ENCODE results near the gene TFG.

TFG gene

GRCh38 chr3:100702980-100703345 is 6.3 kb upstream of the TFG start:
- no peaks in the 10 kb centered on the region for H3F3A ChIP-seq (ENCODE audit: control insufficient read depth, insufficient read depth)
- H3K27ac ChIP-seq (ENCODE audit: low read depth, low read length), result no peak overlapping the region
- TF ChIP-seq EZH2phosphoT487 (IDR thresholded peaks at IDR 0.05; ENCODE audit: borderline replicate concordance, low read length), result no peak
- no peak for TF ChIP-seq CTCF (IDR thresholded peaks at IDR 0.05; ENCODE audit: low read depth, low read length, poor library complexity, severe bottlenecking)
- no peaks in the 10 kb centered on the region for H3K27me3 ChIP-seq (ENCODE audit: control insufficient read depth, low read length)
- H3K4me2 ChIP-seq (ENCODE audit: low read length), result no peak overlapping the region
- H3K4me3 ChIP-seq (ENCODE audit: low read length), result no peak overlapping the region
- no peaks in the 10 kb centered on the region for H3K79me2 ChIP-seq (ENCODE audit: control insufficient read depth, low read length)
- H3K36me3 ChIP-seq (ENCODE audit: control insufficient read depth, low read length), result no peaks in the 10 kb centered on the region
- no peaks in the 10 kb centered on the region for H3K4me1 ChIP-seq (ENCODE audit: control insufficient read depth, low read length)
- no peaks in the 10 kb centered on the region for H3K9me2 ChIP-seq (replicated peaks; ENCODE audit: control insufficient read depth, low read length)
- no peaks in the 10 kb centered on the region for H3K9me3 ChIP-seq (ENCODE audit: control insufficient read depth, insufficient read depth, low read length)
- no peaks in the 10 kb centered on the region for H4K20me1 ChIP-seq (ENCODE audit: control insufficient read depth, insufficient read depth, low read depth, low read length)

- Histone ChIP-seq H3K4me2 (ENCODE audit: low read length) (no peak overlapping the region), H4K20me1 (ENCODE audit: control insufficient read depth, insufficient read depth, low read depth, low read length) (no peaks in the 10 kb centered on the region), H3K4me3 (ENCODE audit: low read length) (no peak overlapping the region), H3K4me1 (ENCODE audit: control insufficient read depth, low read length) (peaks cover 4% of the 10 kb centered on the region), H3K27me3 (ENCODE audit: control insufficient read depth, low read length) (no peaks in the 10 kb centered on the region), H3K9me2 (replicated peaks; ENCODE audit: control insufficient read depth, low read length) (no peaks in the 10 kb centered on the region), H3K36me3 (ENCODE audit: control insufficient read depth, low read length) (no peaks in the 10 kb centered on the region), H3F3A (ENCODE audit: control insufficient read depth, insufficient read depth) (no peaks in the 10 kb centered on the region), H3K27ac (ENCODE audit: low read depth, low read length) (no peak overlapping the region), H3K79me2 (ENCODE audit: control insufficient read depth, low read length) (no peaks in the 10 kb centered on the region), H3K9me3 (ENCODE audit: control insufficient read depth, insufficient read depth, low read length) (peaks cover 4% of the 10 kb centered on the region; the same call in 1 of the 2 replicates)
- TF ChIP-seq EZH2phosphoT487 (IDR thresholded peaks at IDR 0.05; ENCODE audit: borderline replicate concordance, low read length) (no peak), CTCF (IDR thresholded peaks at IDR 0.05; ENCODE audit: low read depth, low read length, poor library complexity, severe bottlenecking) (no peak)
Observed at GRCh38 chr3:100703865-100704264, 5.4 kb upstream of the TFG start.

GRCh38 chr3:100706365-100706764 is 2.9 kb upstream of the TFG start:
- Histone ChIP-seq H3K4me2 (ENCODE audit: low read length) (no peak overlapping the region), H3F3A (ENCODE audit: control insufficient read depth, insufficient read depth) (0 out of 2 replicates have a peak, but pooled peaks cover 5% of the 10 kb centered on the region), H3K27me3 (ENCODE audit: control insufficient read depth, low read length) (no peaks in the 10 kb centered on the region), H3K27ac (ENCODE audit: low read depth, low read length) (no peak overlapping the region), H3K4me1 (ENCODE audit: control insufficient read depth, low read length) (peaks cover 17% of the 10 kb centered on the region), H3K79me2 (ENCODE audit: control insufficient read depth, low read length) (peaks cover 20% of the 10 kb centered on the region), H3K9me2 (replicated peaks; ENCODE audit: control insufficient read depth, low read length) (no peaks in the 10 kb centered on the region), H4K20me1 (ENCODE audit: control insufficient read depth, insufficient read depth, low read depth, low read length) (peaks cover 5% of the 10 kb centered on the region; the same call in 1 of the 2 replicates), H3K36me3 (ENCODE audit: control insufficient read depth, low read length) (peaks cover 11% of the 10 kb centered on the region), H3K9me3 (ENCODE audit: control insufficient read depth, insufficient read depth, low read length) (peaks cover 4% of the 10 kb centered on the region; the same call in 1 of the 2 replicates), H3K4me3 (ENCODE audit: low read length) (no peak overlapping the region)
- no peak for TF ChIP-seq EZH2phosphoT487 (IDR thresholded peaks at IDR 0.05; ENCODE audit: borderline replicate concordance, low read length)
- TF ChIP-seq CTCF (IDR thresholded peaks at IDR 0.05; ENCODE audit: low read depth, low read length, poor library complexity, severe bottlenecking), result no peak

Measured in DOHH2 (cell line).